Fibroblast of the aortic adventitia (primary cell): ENCODE results near the gene BRINP1. TPM values are rescaled to one million over a fixed set of nuclear protein-coding genes. Genes with fewer than 3 reads are reported as not detected.
"Not testable (repeated sequence)": the region's sequence is repeated elsewhere in the genome, so short reads cannot be mapped to it uniquely, and the experiment has no call there.

ENCODE experiments used
- DNase-seq: peaks from one replicate; pipeline ENCODE4 v3.0.0-alpha.2; 2010; ENCODE audit warnings: low read depth
- H3K4me3 ChIP-seq: 2 replicates; pipeline ENCODE4 v1.5.1; 2011; ENCODE audit warnings: low read depth, mild to moderate bottlenecking, control low read depth, low read length, moderate library complexity
- total RNA-seq: library from RNA; depleted of rRNA; stranded (reverse); fragments of >200 nt; gene quantifications from 2 replicates; pipeline ENCODE4 v1.2.3, GENCODE V29; 2012; ENCODE audit warnings: low replicate concordance
- TF ChIP-seq, protein P1 (sequence below): IDR thresholded peaks from 2 replicates; pipeline ENCODE4 v1.5.1; 2011; ENCODE audit warnings: mild to moderate bottlenecking, low read length, control low read depth, inconsistent platforms; ENCODE audit not compliant: insufficient read depth

Gene BRINP1
- total RNA-seq, 1 donor, result 5.8 TPM

DNA sequence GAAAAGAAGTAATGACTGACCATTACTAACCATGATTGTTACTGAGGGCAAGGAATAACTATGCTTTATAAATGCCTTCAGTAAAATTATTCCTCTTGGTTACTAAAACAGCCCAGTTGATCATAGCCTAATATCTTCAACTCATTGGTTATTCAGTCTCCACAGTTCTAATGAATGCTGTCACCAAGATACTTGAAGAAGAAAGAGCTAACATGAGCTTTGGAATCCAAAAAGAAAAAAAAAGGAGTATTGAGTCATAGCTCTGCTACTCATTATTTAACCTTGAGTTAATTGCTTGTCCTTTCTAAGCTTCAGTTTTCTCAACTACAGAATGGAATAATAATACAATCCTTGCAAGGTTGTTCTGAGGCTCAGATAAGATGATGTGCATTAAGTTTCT lies 187.7 kb downstream of the BRINP1 start:
- no peak overlapping the region for H3K4me3 ChIP-seq
- TF ChIP-seq, protein P1, sequence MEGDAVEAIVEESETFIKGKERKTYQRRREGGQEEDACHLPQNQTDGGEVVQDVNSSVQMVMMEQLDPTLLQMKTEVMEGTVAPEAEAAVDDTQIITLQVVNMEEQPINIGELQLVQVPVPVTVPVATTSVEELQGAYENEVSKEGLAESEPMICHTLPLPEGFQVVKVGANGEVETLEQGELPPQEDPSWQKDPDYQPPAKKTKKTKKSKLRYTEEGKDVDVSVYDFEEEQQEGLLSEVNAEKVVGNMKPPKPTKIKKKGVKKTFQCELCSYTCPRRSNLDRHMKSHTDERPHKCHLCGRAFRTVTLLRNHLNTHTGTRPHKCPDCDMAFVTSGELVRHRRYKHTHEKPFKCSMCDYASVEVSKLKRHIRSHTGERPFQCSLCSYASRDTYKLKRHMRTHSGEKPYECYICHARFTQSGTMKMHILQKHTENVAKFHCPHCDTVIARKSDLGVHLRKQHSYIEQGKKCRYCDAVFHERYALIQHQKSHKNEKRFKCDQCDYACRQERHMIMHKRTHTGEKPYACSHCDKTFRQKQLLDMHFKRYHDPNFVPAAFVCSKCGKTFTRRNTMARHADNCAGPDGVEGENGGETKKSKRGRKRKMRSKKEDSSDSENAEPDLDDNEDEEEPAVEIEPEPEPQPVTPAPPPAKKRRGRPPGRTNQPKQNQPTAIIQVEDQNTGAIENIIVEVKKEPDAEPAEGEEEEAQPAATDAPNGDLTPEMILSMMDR, result no peak
- DNase-seq, result no peak

DNA sequence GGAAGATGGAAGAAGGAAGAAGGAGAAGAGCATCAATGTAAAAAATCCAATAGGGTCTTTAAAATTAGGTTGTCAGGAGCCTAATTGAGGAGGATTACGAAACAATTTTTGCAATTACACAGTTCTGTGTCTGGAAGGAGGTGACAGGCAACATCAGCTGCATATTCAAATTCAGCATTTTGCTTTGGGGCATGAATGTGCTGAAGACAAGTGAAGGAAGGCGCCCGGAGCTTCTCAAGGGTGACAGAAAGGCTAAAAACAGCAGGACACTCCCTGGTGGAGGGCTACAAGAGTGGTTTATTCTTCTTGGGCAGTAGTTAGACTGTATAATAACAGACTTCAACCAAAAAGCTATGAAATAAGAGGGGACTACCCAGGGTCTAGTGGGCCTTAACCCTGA lies 188.3 kb downstream of the BRINP1 start:
- TF ChIP-seq, protein P1, result no peak
- DNase-seq, result no peak
- no peak overlapping the region for H3K4me3 ChIP-seq

DNA sequence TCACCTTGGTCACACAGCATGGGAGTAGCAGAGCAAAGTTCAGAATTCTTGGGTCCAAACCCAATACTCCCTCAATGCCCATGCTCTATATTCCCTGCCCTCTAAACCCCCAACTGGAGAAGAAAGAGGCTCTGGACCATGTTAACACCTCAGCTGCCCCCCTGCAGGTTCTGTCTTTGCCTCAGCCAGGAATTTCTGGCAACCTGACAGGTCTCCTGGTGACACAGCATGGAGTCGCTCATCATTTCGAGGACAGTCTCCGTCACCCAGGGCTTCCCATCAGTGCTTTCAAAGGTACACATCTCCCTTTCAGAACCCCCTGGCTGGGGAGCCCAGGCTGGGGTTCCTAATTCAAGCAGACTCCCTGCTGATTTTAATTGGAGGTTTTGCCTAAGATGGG lies 189.5 kb downstream of the BRINP1 start:
- TF ChIP-seq, protein P1, result no peak

DNA sequence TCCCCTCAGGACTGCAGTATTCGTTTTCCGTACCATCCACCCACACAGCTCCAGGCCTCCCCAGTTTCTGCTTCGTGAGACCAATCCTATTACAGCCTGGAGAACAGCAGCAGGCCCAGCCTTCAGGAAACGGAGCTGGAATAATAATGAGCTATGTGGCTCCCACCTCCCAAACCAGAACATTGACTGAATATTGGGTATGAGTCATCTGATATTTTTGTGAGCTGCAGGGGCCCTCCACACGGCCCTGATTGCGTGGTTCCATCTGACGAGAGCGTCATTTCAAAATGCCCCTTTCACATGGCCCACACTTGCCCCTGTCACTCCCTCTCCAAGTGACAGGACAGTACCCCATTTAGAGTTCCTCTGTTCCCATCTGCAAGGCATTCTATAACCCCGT lies 192.0 kb downstream of the BRINP1 start:
- no peak for DNase-seq
- no peak overlapping the region for H3K4me3 ChIP-seq
- TF ChIP-seq, protein P1, result no peak

More for the DNA sequence above, 189.5 kb downstream of the BRINP1 start:
- no peak for DNase-seq
- H3K4me3 ChIP-seq, result no peak overlapping the region

DNA sequence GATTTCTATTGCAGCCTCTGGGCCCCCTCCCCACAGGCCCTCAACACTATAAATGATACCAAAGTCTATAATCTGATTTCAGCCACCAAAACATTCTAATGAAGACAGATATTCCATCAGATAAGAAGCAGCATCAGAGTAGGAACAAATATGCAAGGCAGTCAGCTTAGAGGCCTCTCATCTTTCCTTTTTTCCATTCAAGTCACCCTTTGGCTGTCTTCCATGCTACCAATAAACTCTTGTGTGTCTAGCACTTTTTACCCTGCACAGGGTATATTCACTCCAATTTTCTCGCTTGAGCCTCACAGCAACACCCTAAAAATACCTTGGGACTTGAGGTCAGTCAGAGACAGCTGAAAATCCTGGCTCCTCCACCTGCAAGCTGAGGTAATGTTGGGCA lies 193.7 kb downstream of the BRINP1 start:
- TF ChIP-seq, protein P1, result no peak
- DNase-seq, result no peak
- H3K4me3 ChIP-seq, result no peak overlapping the region

DNA sequence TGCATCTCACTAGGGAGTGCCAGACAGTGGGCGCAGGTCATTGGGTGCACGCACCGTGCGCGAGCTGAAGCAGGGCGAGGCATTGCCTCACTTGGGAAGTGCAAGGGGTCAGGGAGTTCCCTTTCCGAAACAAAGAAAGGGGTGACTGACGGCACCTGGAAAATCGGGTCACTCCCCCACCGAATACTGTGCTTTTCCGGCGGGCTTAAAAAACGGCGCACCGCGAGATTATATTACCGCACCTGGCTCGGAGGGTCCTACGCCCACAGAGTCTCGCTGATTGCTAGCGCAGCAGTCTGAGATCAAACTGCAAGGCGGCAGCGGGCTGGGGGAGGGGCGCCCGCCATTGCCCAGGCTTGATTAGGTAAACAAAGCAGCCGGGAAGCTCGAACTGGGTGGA lies 200.0 kb downstream of the BRINP1 start:
- not testable (repeated sequence) for DNase-seq, H3K4me3 ChIP-seq

DNA sequence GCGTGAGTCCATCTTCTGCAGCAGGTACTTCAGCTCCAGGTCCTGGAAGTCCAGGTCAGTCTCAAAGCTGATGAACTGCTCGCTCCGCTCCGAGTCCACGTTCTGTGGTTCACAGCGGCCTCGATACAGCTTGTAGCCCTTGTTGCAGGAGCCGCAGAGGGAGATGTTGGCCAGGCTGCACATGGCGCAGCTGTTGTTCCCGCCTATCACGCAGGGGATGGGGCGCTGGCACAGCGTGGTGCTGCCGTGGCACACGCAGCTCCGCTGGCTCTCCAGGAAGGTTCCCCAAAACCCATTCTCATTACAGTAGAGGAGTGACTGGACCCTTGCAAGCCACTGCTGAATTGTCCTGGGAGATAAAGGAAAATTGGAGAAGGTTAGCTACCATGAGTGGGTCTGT lies 201.4 kb downstream of the BRINP1 start:
- TF ChIP-seq, protein P1, result no peak
- DNase-seq, result no peak
- no peak overlapping the region for H3K4me3 ChIP-seq

DNA sequence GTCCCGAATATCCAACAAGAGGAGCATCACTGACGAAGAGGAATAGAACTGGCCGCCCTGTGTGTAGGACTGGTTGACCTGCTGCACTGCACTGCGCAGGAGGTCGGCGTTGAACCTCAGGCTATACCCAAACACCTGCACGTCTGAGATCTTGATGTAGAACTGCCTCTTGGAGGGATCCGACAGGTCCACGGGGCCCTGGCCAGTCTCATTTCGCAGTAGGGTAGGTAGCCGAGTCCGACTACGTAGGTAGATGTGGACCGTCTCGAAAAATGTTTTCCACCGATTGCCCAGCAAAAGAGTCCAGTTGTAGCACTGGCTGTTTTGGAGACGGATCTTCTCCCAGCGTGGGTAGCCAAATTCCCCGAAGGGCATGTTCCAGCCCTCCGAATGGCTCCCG lies 202.0 kb downstream of the BRINP1 start:
- TF ChIP-seq, protein P1, result no peak
- H3K4me3 ChIP-seq, result no peak overlapping the region
- no peak for DNase-seq
